LNCaP clone FGC (cell line): ENCODE results near the gene CTCF.
"Not testable (repeated sequence)": the region's sequence is repeated elsewhere in the genome, so short reads cannot be mapped to it uniquely, and the experiment has no call there.

Source experiments
- DNase-seq: peaks from one replicate; pipeline ENCODE4 v3.0.0-alpha.2; 2011; ENCODE audit warnings: low read depth
- H3K4me3 ChIP-seq: 2 replicates; pipeline ENCODE4 v1.5.1; 2011; ENCODE audit warnings: mild to moderate bottlenecking, low read depth, low read length, control low read depth
- CTCF ChIP-seq: IDR thresholded peaks from 2 replicates; pipeline ENCODE4 v1.5.1; 2012; ENCODE audit warnings: mild to moderate bottlenecking; ENCODE audit not compliant: control insufficient read depth, insufficient read depth; ENCODE audit errors: extremely low read depth

The CTCF gene

GRCh38 chr16:67528870-67529581 lies 33.3 kb upstream of the CTCF start:
- TF ChIP-seq CTCF: no peak
- peak overlapping the region; percentile 79 for H3K4me3 ChIP-seq
- no peak for DNase-seq

GRCh38 chr16:67529582-67530012 lies 32.7 kb upstream of the CTCF start:
- peak overlapping the region; percentile 79 for H3K4me3 ChIP-seq
- TF ChIP-seq CTCF: no peak
- no peak for DNase-seq

GRCh38 chr16:67530013-67530939 lies 32.0 kb upstream of the CTCF start:
- peak overlapping the region; percentile 79 for H3K4me3 ChIP-seq
- no peak for TF ChIP-seq CTCF
- no peak for DNase-seq

- H3K4me3 ChIP-seq: no peak overlapping the region
- no peak for DNase-seq
- TF ChIP-seq CTCF: no peak
Observed at GRCh38 chr16:67531247-67531646, 31.1 kb upstream of the CTCF start.

- TF ChIP-seq CTCF: no peak
- DNase-seq: no peak
- H3K4me3 ChIP-seq: no peak overlapping the region
Observed at GRCh38 chr16:67533024-67533560, 29.2 kb upstream of the CTCF start.

- not testable (repeated sequence) for H3K4me3 ChIP-seq, DNase-seq
Observed at GRCh38 chr16:67533987-67534386, 28.3 kb upstream of the CTCF start.

GRCh38 chr16:67534431-67534830 lies 27.9 kb upstream of the CTCF start:
- TF ChIP-seq CTCF: no peak
- DNase-seq: no peak
- no peak overlapping the region for H3K4me3 ChIP-seq
